Nephron progenitor cell (in vitro differentiated cells): Measurements from ENCODE around the gene TELO2.

Source experiments
- DNase-seq: peaks from one replicate; pipeline ENCODE4 v3.0.0; 2021
- H3K27ac Mint-ChIP-seq: 2 replicates; pipeline ENCODE4 v1.8.0; 2021; ENCODE audit warnings: mild to moderate bottlenecking, moderate library complexity, mixed read lengths
- H3K27me3 Mint-ChIP-seq: 2 replicates; pipeline ENCODE4 v1.8.0; 2021; ENCODE audit warnings: mild to moderate bottlenecking, low read depth, mixed read lengths; ENCODE audit not compliant: poor library complexity
- H3K36me3 Mint-ChIP-seq: 2 replicates; pipeline ENCODE4 v1.8.0; 2021; ENCODE audit warnings: low read depth, mixed read lengths
- H3K4me1 Mint-ChIP-seq: 2 replicates; pipeline ENCODE4 v1.8.0; 2021; ENCODE audit warnings: mixed read lengths
- H3K4me3 Mint-ChIP-seq: 2 replicates; pipeline ENCODE4 v1.8.0; 2021; ENCODE audit warnings: mild to moderate bottlenecking, moderate library complexity, mixed read lengths
- H3K9me3 Mint-ChIP-seq: 2 replicates; pipeline ENCODE4 v1.8.0; 2021; ENCODE audit warnings: mild to moderate bottlenecking, moderate library complexity, mixed read lengths
- CTCF ChIP-seq: fragments of 200-600 bp; sonication (generic); IDR thresholded peaks from 2 replicates; pipeline ENCODE4 v1.5.0; 2021; ENCODE audit warnings: antibody characterized with exemption

The TELO2 gene

DNA sequence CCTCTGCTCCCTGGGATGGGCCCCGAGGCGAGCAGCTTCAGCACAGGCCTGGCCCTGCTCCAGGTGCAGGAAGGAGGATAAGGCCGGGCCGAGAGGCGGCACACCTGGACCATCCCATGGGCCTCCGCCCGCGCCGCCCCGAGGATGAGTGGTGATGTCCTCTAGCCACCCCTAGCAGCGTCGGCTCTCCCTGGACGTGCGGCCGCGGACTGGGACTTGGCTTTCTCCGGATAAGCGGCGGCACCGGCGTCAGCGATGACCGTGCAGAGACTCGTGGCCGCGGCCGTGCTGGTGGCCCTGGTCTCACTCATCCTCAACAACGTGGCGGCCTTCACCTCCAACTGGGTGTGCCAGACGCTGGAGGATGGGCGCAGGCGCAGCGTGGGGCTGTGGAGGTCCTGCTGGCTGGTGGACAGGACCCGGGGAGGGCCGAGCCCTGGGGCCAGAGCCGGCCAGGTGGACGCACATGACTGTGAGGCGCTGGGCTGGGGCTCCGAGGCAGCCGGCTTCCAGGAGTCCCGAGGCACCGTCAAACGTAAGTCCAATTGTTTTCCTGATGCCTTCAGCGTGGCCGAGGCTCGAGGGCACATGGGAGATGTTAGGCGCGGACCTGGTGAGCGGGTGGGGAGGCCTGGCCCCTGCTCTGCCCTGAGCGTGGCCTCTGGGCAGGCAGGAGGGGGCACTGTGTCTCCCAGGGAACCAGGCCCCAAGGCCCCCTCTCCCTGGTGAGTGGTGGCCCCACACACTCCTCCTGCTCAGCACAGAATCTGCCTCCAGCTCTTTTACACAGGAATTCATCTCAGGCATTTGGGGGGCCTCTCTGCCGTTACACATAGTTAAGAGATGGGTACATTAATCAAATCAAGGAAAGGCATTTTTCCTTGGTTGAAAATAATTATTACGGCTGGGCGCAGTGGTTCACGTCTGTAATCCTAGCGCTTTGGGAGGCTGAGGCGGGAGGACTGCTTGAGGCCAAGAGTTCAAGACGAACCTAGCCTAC is 41.2 kb downstream of the TELO2 start:
- TF ChIP-seq CTCF: no peak
- H3K27me3 Mint-ChIP-seq: peaks cover 9% of the 10 kb centered on the region
- H3K36me3 Mint-ChIP-seq: no peaks in the 10 kb centered on the region
- no peak overlapping the region for H3K4me3 Mint-ChIP-seq
- peaks cover 27% of the 10 kb centered on the region for H3K4me1 Mint-ChIP-seq
- no peaks in the 10 kb centered on the region for H3K9me3 Mint-ChIP-seq
- peak overlapping the region; percentile 72 for H3K27ac Mint-ChIP-seq
- peak; percentile 10 for DNase-seq

DNA sequence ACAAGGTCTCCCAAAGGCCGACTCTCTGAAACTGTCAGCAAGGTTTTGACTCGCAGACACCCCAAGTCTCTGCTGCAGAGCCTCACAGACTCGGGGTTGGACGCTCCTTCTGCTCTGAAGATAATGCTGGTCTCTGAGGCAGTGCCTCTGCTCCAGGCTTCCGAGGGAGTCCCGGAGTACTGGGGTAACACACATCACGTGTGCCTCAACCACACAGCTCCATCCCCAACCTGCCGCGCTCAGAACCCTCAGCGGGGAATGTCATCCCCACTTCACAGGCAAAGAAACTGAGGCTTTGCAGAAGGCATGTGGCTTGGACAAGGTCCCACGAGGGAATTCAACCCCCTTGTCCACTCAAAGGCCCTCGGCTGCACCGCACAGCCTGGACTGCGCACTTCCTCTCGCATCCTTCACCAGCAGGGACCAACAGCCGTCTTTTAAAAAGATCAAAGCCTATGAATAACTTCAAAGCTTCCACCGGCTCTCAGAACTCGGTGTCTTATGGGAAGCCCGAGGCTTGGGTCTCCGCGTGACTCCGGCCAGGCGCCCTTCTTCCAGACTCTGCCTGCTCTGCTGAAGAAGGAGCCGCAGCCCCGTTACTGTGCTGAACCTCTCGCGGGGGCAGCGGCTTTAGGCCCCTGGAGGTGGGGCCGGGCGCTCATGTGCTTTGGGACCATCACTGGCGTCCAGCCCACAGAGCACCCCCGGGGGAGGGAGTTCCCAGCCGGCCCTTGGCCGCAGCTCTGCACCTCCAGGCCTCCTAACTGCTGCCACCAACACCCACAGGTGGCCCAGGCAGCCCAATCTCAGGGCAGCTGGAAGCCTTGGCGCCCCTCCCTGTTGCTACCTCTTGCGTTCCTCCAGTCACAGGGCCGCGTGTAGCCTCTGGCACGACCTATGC is 42.5 kb downstream of the TELO2 start:
- Mint-ChIP-seq H3K27ac (no peak overlapping the region), H3K27me3 (peaks cover 6% of the 10 kb centered on the region), H3K4me1 (peaks cover 27% of the 10 kb centered on the region), H3K36me3 (no peaks in the 10 kb centered on the region), H3K9me3 (no peaks in the 10 kb centered on the region), H3K4me3 (no peak overlapping the region)
- TF ChIP-seq CTCF: no peak
- peak; percentile 20 for DNase-seq

DNA sequence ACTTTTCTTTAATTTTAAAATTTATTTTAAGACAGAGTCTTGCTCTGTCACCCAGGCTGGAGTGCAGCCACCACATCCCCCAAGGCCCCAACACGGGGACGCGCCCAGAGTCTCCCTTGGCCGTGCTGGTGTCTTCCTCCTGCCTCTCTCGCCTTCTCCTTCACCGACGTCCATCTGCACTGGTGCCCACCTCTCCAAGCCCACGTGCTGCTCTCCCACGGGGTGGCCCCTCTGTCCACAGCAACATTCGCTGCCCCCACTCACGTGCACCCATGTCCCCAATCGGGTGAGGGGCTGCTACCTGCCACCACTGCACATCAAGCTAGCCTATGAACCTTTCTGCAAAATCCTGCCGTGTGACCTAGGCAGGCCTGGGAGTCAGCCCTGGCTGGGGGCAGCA is 43.4 kb downstream of the TELO2 start:
- no peak for TF ChIP-seq CTCF
- no peaks in the 10 kb centered on the region for H3K36me3 Mint-ChIP-seq
- peak overlapping the region; percentile 97 for H3K27ac Mint-ChIP-seq
- H3K9me3 Mint-ChIP-seq: no peaks in the 10 kb centered on the region
- DNase-seq: no peak
- H3K4me3 Mint-ChIP-seq: no peak overlapping the region
- no peaks in the 10 kb centered on the region for H3K27me3 Mint-ChIP-seq
- peaks cover 22% of the 10 kb centered on the region for H3K4me1 Mint-ChIP-seq

DNA sequence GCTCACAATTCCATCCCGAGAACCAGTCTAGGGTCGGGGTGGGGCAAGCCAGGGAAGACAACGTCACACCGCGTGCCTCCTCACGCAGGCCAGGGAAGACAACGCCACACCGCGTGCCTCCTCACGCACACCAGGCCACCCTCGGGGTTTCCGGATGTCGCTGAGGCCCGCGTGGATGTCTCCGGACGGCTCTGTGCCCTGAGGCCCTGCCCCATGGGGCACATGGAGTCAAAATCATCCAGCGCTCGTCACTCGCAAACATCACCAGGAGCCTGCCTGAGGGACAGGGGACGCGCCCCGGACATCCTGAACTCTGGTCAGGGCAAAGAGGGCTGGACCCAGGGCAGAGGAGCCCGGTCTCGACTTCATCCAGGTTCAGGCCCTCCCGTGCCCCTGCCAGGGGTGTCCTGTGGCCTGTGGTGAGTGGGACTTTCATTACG is 44.0 kb downstream of the TELO2 start:
- Mint-ChIP-seq H3K9me3 (no peaks in the 10 kb centered on the region), H3K4me1 (peaks cover 24% of the 10 kb centered on the region), H3K27me3 (no peaks in the 10 kb centered on the region), H3K27ac (peak overlapping the region; percentile 97), H3K36me3 (no peaks in the 10 kb centered on the region), H3K4me3 (no peak overlapping the region)
- TF ChIP-seq CTCF: no peak
- peak; percentile 0 for DNase-seq

- no peak for DNase-seq
- H3K27me3 Mint-ChIP-seq: no peaks in the 10 kb centered on the region
- H3K4me3 Mint-ChIP-seq: no peak overlapping the region
- H3K9me3 Mint-ChIP-seq: no peaks in the 10 kb centered on the region
- peaks cover 30% of the 10 kb centered on the region for H3K4me1 Mint-ChIP-seq
- no peak for TF ChIP-seq CTCF
- peak overlapping the region; percentile 78 for H3K27ac Mint-ChIP-seq
- H3K36me3 Mint-ChIP-seq: no peaks in the 10 kb centered on the region
These were observed 44.7 kb downstream of the TELO2 start for GRCh38 chr16:1537763-1538289.
